Nephron (organoid): Measurements from ENCODE around the gene PAPPA2.
A peak's percentile ranks its signal among the peaks of the same experiment; 100 is the strongest.
"Not testable (repeated sequence)": the region's sequence is repeated elsewhere in the genome, so short reads cannot be mapped to it uniquely, and the experiment has no call there.

Source experiments
- H3K27ac Mint-ChIP-seq, 3 experiments: 2 replicates each; pipeline ENCODE4 v1.8.0; 2020; ENCODE audit warnings: mixed read lengths in 3 of 3, mild to moderate bottlenecking in 2 of 3, moderate library complexity in 1 of 3
- H3K27me3 Mint-ChIP-seq: 2 replicates; pipeline ENCODE4 v1.8.0; 2021; ENCODE audit warnings: low read depth, mild to moderate bottlenecking, moderate library complexity, mixed read lengths
- H3K36me3 Mint-ChIP-seq: 2 replicates; pipeline ENCODE4 v1.8.0; 2020; ENCODE audit warnings: low read depth, mixed read lengths
- H3K4me1 Mint-ChIP-seq: 2 replicates; pipeline ENCODE4 v1.8.0; 2020; ENCODE audit warnings: mixed read lengths
- H3K4me3 Mint-ChIP-seq, 3 experiments: 2 replicates each; pipeline ENCODE4 v1.8.0; 2020; ENCODE audit warnings: mild to moderate bottlenecking in 3 of 3, mixed read lengths in 3 of 3, moderate library complexity in 2 of 3
- H3K9me3 Mint-ChIP-seq: 2 replicates; pipeline ENCODE4 v1.8.0; 2020; ENCODE audit warnings: mixed read lengths
- TF ChIP-seq, protein P1 (sequence below), 3 experiments: fragments of 200-600 bp; sonication (generic); IDR thresholded peaks; one replicate each; pipeline ENCODE4 v1.5.0; 2021; ENCODE audit warnings: antibody characterized with exemption in 3 of 3; ENCODE audit not compliant: unreplicated experiment in 3 of 3

Gene PAPPA2

DNA sequence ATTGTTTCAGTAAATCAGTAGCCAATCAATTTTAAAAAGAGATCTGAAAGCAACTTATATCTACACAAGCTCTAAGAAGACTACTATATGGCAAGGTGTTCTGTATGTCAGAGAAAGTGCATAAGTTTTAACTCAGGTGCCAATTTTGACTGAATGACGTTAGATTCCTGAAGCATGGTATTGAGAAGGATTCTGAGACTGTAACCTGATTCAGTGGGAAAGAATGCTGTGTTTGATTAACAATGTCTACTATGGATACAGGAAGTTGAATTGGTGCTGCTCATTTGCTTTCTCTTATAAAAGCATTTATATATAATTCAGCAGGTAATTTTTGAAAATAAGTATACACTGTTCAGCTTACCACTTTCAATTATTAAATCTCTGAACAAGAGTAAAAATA is 156.3 kb downstream of the PAPPA2 start:
- Mint-ChIP-seq H3K27me3 (no peaks in the 10 kb centered on the region), H3K36me3 (no peaks in the 10 kb centered on the region)

DNA sequence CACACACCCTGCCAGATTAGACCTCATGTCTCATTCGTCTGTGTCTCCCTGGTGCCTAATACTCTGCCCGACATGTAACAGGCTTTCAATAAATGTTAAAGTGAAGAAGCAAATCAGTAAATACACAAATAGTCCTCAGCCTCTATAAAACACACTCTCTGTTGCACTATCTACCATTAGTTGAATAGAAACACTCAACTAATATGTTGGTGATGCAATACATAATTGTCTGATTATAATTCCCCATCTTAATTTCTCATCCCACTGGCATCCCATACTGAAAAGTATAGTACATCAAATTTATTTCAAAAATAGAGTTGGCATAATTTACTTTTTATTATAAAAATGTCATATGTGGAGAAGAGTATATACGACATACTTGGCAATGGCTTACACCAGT is 162.4 kb downstream of the PAPPA2 start:
- H3K27ac Mint-ChIP-seq: no peak overlapping the region
- H3K9me3 Mint-ChIP-seq: no peaks in the 10 kb centered on the region
- H3K4me1 Mint-ChIP-seq: peaks cover 20% of the 10 kb centered on the region
- H3K27me3 Mint-ChIP-seq: no peaks in the 10 kb centered on the region
- TF ChIP-seq, protein P1, sequence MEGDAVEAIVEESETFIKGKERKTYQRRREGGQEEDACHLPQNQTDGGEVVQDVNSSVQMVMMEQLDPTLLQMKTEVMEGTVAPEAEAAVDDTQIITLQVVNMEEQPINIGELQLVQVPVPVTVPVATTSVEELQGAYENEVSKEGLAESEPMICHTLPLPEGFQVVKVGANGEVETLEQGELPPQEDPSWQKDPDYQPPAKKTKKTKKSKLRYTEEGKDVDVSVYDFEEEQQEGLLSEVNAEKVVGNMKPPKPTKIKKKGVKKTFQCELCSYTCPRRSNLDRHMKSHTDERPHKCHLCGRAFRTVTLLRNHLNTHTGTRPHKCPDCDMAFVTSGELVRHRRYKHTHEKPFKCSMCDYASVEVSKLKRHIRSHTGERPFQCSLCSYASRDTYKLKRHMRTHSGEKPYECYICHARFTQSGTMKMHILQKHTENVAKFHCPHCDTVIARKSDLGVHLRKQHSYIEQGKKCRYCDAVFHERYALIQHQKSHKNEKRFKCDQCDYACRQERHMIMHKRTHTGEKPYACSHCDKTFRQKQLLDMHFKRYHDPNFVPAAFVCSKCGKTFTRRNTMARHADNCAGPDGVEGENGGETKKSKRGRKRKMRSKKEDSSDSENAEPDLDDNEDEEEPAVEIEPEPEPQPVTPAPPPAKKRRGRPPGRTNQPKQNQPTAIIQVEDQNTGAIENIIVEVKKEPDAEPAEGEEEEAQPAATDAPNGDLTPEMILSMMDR (IDR thresholded peaks at IDR 0.05; ENCODE audit: unreplicated experiment in 3 of 3): no peak
- H3K4me3 Mint-ChIP-seq: no peak overlapping the region
- H3K36me3 Mint-ChIP-seq: no peaks in the 10 kb centered on the region

More for the DNA sequence above, 156.3 kb downstream of the PAPPA2 start:
- Mint-ChIP-seq H3K4me1 (peaks cover 6% of the 10 kb centered on the region), H3K9me3 (no peaks in the 10 kb centered on the region), H3K27ac (no peak overlapping the region), H3K4me3 (no peak overlapping the region)
- TF ChIP-seq, protein P1 (IDR thresholded peaks at IDR 0.05; ENCODE audit: unreplicated experiment in 3 of 3): no peak

DNA sequence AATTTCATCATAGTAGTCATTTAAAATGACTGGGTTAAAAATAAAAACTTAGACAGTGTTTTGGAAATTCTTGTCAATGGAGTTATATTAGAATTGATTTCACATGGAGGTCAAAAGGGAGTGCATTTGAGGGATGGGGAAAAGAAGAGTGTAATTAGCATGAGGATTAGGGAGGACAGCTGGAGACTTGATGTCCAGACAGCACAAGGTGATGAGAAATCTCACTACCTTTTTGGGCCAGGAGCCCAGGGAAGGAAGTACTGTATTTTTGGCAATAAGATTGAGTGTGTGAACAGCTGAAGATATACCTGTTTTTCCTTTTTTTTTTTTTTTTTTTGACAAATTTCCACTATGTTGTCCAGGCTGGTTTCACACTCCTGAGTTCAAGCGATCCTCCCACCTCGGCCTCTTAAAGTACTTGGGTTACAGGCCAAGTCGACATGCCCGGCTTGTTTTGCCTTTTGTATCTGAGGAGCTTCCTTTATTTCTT is 163.6 kb downstream of the PAPPA2 start:
- H3K9me3 Mint-ChIP-seq: no peaks in the 10 kb centered on the region
- H3K36me3 Mint-ChIP-seq: no peaks in the 10 kb centered on the region
- H3K27me3 Mint-ChIP-seq: no peaks in the 10 kb centered on the region
- H3K27ac Mint-ChIP-seq: peak overlapping the region in 2 of 3 experiments; percentile 4 to 31
- H3K4me1 Mint-ChIP-seq: peaks cover 20% of the 10 kb centered on the region
- no peak overlapping the region for H3K4me3 Mint-ChIP-seq
- TF ChIP-seq, protein P1 (IDR thresholded peaks at IDR 0.05; ENCODE audit: unreplicated experiment in 3 of 3): no peak

DNA sequence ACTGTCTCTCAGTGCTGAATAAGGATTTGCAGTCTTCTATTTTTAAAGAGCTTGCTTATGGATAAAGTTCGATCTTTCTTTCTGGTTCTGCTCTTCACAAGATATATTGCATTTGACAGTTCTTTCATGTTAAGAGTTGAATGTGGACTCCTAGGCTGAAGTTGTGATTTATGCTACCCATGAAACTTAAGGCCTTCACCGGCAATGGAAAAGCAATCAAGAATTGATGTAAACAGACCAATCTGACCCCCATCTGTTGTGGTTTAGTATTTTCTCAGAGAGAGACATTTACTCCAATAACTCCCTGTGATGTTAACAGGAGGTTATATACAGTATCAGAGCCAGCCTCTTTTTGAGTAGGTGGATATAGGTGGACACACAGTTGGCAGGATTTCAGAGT is 165.8 kb downstream of the PAPPA2 start:
- H3K27ac Mint-ChIP-seq: peak overlapping the region in 2 of 3 experiments; percentile 31
- no peaks in the 10 kb centered on the region for H3K9me3 Mint-ChIP-seq
- no peak overlapping the region for H3K4me3 Mint-ChIP-seq
- no peaks in the 10 kb centered on the region for H3K36me3 Mint-ChIP-seq
- H3K4me1 Mint-ChIP-seq: peaks cover 20% of the 10 kb centered on the region
- no peaks in the 10 kb centered on the region for H3K27me3 Mint-ChIP-seq
- TF ChIP-seq, protein P1 (IDR thresholded peaks at IDR 0.05; ENCODE audit: unreplicated experiment in 3 of 3): no peak

DNA sequence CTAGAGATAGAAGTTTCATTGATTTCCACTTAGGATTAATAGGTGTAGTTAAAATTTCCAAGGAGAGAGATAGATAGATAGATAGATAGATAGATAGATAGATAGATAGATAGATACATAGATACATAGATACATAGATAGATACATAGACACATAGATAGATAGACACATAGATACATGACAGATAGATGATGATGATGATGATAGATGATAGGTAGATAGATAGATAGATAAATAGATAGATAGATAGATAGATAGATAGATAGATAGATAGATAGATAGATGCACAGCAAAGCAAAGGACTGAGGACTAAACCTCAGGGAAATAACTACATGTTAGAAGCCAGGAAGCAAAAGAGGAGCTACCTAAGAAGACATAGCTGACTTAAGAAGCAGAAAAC is 171.8 kb downstream of the PAPPA2 start:
- H3K27ac Mint-ChIP-seq, H3K36me3 Mint-ChIP-seq, H3K27me3 Mint-ChIP-seq, H3K4me3 Mint-ChIP-seq, H3K9me3 Mint-ChIP-seq, H3K4me1 Mint-ChIP-seq: not testable (repeated sequence)

DNA sequence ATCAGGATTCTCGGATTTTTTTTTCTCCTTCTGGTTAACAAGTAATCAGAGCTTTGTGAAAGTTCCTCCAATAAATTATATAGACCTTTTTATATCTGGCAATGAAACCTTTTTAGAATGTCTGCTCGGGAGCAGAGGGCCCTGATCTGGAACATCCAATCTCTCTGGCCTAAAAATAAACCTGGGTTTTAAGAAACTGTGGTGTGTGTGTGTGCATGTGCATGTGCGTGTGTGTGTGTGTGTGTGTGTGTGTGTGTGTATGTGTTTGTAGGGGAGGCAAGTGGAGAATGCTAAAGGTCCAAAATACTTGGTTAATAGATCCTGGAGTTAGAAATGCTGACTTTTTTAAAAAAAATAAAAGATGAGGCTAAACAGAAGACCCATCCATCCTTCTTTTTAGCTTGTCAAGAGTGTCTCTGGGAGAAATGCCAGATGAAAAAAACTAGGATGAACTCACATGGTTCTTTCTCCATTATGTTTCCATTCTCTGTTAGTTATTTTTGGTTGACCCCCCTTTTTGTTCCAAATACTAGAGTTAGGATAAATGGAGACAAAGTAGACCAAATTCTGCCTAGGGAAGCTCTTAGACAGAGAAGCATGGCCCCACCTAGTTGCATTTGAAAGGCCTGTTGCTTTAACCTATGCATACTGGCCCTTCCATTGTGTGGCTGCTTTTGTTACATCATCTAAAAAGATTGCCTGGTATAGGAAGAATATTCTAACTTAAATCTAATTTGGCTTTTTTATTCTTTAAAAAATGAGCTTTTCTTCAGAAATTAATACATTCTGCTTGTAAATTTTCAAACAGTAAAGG is 175.9 kb downstream of the PAPPA2 start:
- Mint-ChIP-seq H3K36me3 (no peaks in the 10 kb centered on the region), H3K27ac (peak overlapping the region; percentile 17 to 58 (median 40)), H3K27me3 (no peaks in the 10 kb centered on the region), H3K9me3 (no peaks in the 10 kb centered on the region), H3K4me1 (no peaks in the 10 kb centered on the region), H3K4me3 (no peak overlapping the region)
- TF ChIP-seq, protein P1 (IDR thresholded peaks at IDR 0.05; ENCODE audit: unreplicated experiment in 3 of 3): no peak
